HEK293 (cell line): Measurements from ENCODE around the gene MEX3C.

Experiments
- ZIC2 ChIP-seq: fragments of 450-650 bp; formaldehyde crosslinking; IDR thresholded peaks from 2 replicates; pipeline ENCODE4 v1.5.1; 2016; ENCODE audit warnings: missing biosample characterization, missing genetic modification characterization
- ZSCAN30 ChIP-seq: fragments of 450-650 bp; IDR thresholded peaks from 2 replicates; pipeline ENCODE4 v1.5.1; 2018; ENCODE audit warnings: missing biosample characterization, mild to moderate bottlenecking, missing genetic modification characterization, moderate library complexity
- TF ChIP-seq, protein P1 (sequence below): fragments of 450-650 bp; formaldehyde crosslinking; IDR thresholded peaks from 2 replicates; pipeline ENCODE4 v1.5.1; 2016; ENCODE audit warnings: missing biosample characterization, missing genetic modification characterization
- TF ChIP-seq, protein P2 (sequence below): fragments of 450-650 bp; formaldehyde crosslinking; IDR thresholded peaks from 2 replicates; pipeline ENCODE4 v1.5.1; 2016; ENCODE audit warnings: missing biosample characterization, missing genetic modification characterization

DNA sequence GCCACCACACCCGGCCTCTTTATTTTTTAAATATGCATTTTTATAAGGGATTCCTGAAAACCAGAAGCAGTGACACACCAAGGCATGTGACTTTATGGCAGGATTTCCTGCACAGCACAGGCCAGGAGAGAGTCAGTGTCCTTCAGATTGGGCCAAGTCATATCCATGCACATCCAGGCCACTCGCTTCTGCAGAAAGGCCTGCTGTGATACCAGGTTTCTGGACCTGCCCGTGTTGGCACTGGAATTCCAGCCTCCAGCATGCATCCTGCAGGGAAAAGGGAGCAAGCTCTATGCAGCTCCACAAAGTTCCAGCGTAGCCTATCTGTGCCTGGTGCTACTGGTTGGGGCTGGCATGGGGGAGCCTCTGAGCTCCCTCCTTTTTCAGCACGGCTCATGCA, 36.8 kb downstream of the MEX3C start:
- TF ChIP-seq, protein P1, sequence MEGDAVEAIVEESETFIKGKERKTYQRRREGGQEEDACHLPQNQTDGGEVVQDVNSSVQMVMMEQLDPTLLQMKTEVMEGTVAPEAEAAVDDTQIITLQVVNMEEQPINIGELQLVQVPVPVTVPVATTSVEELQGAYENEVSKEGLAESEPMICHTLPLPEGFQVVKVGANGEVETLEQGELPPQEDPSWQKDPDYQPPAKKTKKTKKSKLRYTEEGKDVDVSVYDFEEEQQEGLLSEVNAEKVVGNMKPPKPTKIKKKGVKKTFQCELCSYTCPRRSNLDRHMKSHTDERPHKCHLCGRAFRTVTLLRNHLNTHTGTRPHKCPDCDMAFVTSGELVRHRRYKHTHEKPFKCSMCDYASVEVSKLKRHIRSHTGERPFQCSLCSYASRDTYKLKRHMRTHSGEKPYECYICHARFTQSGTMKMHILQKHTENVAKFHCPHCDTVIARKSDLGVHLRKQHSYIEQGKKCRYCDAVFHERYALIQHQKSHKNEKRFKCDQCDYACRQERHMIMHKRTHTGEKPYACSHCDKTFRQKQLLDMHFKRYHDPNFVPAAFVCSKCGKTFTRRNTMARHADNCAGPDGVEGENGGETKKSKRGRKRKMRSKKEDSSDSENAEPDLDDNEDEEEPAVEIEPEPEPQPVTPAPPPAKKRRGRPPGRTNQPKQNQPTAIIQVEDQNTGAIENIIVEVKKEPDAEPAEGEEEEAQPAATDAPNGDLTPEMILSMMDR (tag by site-specific recombination) = no peak
- TF ChIP-seq ZIC2 (tag by site-specific recombination) (no peak), ZSCAN30 (tag by site-specific recombination) (no peak)
- TF ChIP-seq, protein P2, sequence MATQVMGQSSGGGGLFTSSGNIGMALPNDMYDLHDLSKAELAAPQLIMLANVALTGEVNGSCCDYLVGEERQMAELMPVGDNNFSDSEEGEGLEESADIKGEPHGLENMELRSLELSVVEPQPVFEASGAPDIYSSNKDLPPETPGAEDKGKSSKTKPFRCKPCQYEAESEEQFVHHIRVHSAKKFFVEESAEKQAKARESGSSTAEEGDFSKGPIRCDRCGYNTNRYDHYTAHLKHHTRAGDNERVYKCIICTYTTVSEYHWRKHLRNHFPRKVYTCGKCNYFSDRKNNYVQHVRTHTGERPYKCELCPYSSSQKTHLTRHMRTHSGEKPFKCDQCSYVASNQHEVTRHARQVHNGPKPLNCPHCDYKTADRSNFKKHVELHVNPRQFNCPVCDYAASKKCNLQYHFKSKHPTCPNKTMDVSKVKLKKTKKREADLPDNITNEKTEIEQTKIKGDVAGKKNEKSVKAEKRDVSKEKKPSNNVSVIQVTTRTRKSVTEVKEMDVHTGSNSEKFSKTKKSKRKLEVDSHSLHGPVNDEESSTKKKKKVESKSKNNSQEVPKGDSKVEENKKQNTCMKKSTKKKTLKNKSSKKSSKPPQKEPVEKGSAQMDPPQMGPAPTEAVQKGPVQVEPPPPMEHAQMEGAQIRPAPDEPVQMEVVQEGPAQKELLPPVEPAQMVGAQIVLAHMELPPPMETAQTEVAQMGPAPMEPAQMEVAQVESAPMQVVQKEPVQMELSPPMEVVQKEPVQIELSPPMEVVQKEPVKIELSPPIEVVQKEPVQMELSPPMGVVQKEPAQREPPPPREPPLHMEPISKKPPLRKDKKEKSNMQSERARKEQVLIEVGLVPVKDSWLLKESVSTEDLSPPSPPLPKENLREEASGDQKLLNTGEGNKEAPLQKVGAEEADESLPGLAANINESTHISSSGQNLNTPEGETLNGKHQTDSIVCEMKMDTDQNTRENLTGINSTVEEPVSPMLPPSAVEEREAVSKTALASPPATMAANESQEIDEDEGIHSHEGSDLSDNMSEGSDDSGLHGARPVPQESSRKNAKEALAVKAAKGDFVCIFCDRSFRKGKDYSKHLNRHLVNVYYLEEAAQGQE (tag by site-specific recombination) = no peak
